ENCODE measurements around the gene SYNPO2. TPM values are rescaled to one million over a fixed set of nuclear protein-coding genes. Genes with fewer than 3 reads are reported as not detected.

Gene SYNPO2
- total RNA-seq, 1 donor from 2014 or later, result 109 TPM

DNA sequence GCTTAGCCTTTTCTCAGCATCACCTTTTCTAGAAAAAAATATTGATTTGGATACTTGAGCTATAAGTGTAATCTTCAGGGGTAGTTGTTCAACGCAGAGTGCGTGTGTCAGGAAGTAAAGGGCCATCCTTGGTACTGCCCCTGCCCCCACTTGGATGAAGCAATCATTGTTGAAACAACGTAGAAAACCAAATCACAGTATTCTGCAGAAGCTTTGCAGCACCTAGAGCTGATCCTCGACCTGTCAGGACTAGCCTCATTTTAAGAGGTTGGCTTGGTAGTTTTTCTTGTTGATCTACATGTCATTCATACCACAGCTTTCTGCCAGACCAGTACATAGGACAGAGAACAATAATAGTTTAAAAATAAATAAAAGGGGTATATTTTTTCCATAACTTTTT is 181.6 kb downstream of the SYNPO2 start:
- Histone ChIP-seq H3K4me1 (peaks cover 22% of the 10 kb centered on the region), H3K27ac (no peak overlapping the region), H3K36me3 (no peaks in the 10 kb centered on the region), H3K27me3 (no peaks in the 10 kb centered on the region), H3K9me3 (no peaks in the 10 kb centered on the region), H3K4me3 (no peak overlapping the region)
- intact Hi-C loops (cut with DNase I), result no loop called here
- TF ChIP-seq, protein P1, sequence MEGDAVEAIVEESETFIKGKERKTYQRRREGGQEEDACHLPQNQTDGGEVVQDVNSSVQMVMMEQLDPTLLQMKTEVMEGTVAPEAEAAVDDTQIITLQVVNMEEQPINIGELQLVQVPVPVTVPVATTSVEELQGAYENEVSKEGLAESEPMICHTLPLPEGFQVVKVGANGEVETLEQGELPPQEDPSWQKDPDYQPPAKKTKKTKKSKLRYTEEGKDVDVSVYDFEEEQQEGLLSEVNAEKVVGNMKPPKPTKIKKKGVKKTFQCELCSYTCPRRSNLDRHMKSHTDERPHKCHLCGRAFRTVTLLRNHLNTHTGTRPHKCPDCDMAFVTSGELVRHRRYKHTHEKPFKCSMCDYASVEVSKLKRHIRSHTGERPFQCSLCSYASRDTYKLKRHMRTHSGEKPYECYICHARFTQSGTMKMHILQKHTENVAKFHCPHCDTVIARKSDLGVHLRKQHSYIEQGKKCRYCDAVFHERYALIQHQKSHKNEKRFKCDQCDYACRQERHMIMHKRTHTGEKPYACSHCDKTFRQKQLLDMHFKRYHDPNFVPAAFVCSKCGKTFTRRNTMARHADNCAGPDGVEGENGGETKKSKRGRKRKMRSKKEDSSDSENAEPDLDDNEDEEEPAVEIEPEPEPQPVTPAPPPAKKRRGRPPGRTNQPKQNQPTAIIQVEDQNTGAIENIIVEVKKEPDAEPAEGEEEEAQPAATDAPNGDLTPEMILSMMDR (IDR thresholded peaks at IDR 0.05), result no peak
- no peak for TF ChIP-seq POLR2AphosphoS5 (IDR thresholded peaks at IDR 0.05; ENCODE audit: insufficient read depth in 1 of 2, low read depth in 1 of 2)
- TF ChIP-seq POLR2A (IDR thresholded peaks at IDR 0.05), result no peak
- no peak for DNase-seq (ENCODE audit: extremely low spot score in 2 of 2)

DNA sequence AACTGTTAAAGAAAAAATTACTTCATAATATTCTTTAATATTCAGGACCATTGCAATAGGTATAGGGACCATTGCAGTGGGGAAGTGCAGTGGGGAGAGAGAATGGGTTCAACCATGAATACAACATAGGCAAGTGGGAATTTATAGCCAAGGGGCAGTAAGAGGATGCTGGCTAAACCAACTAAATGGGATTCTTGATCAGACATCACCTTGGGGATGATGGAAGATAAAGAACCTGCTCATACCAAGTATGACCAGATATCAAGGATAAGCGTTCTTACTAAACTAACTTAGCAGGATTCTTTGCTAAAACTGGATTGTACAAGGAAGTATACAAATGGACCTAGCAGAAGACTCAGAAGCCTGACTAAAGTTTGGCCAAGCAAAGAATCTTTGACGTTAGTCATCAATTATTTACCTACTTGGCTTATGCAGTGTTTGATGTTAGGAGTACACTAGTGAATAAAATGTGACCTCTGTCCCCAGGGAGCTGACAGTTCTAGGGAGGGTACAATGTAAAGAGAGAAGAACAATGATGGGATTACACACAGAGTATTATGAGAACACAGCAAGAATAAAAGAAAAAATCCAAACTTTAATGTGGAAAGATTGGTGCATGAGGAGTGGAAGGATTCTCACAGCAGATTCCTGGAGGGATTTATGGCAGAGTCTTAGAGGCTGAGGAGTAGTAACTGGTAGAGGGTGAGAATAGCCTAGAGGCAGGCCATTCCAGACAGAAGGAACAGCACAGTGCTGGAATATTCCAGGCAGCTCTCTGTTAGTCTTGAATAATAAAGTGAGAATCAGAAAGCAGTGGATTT is 192.3 kb downstream of the SYNPO2 start:
- no peaks in the 10 kb centered on the region for H3K9me3 ChIP-seq
- H3K27ac ChIP-seq, result no peak overlapping the region
- H3K36me3 ChIP-seq, result no peaks in the 10 kb centered on the region
- no peaks in the 10 kb centered on the region for H3K27me3 ChIP-seq
- intact Hi-C loops (cut with DNase I), result no loop called here
- TF ChIP-seq, protein P1 (IDR thresholded peaks at IDR 0.05), result no peak
- TF ChIP-seq POLR2AphosphoS5 (IDR thresholded peaks at IDR 0.05; ENCODE audit: insufficient read depth in 1 of 2, low read depth in 1 of 2), result peak in 1 of 2 donors; percentile 19
- H3K4me3 ChIP-seq, result no peak overlapping the region
- DNase-seq (ENCODE audit: extremely low spot score in 2 of 2), result no peak
- peaks cover 9% of the 10 kb centered on the region for H3K4me1 ChIP-seq

DNA sequence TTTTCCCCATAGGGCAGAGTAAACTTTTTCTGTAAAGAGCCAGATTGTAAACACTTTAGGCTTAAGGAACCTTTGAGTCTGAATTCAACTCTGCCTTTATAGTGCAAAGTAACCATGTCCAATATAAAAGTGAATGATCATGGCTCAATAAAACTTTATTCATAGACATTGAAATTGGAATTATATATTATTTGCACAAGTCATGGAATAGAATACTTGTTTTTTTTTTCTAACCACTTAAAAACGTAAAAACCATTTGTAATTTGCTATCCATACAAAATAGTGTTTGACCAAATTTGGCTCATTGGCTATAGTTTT is 192.8 kb downstream of the SYNPO2 start:
- no peak overlapping the region for H3K27ac ChIP-seq
- H3K4me3 ChIP-seq, result no peak overlapping the region
- H3K4me1 ChIP-seq, result peaks cover 9% of the 10 kb centered on the region
- H3K36me3 ChIP-seq, result no peaks in the 10 kb centered on the region
- TF ChIP-seq POLR2AphosphoS5 (IDR thresholded peaks at IDR 0.05; ENCODE audit: insufficient read depth in 1 of 2, low read depth in 1 of 2) (no peak), POLR2A (IDR thresholded peaks at IDR 0.05) (no peak)
- TF ChIP-seq, protein P1 (IDR thresholded peaks at IDR 0.05), result no peak
- H3K9me3 ChIP-seq, result no peaks in the 10 kb centered on the region
- intact Hi-C loops (cut with DNase I), result no loop called here
- H3K27me3 ChIP-seq, result no peaks in the 10 kb centered on the region
- no peak for DNase-seq (ENCODE audit: extremely low spot score in 2 of 2)

DNA sequence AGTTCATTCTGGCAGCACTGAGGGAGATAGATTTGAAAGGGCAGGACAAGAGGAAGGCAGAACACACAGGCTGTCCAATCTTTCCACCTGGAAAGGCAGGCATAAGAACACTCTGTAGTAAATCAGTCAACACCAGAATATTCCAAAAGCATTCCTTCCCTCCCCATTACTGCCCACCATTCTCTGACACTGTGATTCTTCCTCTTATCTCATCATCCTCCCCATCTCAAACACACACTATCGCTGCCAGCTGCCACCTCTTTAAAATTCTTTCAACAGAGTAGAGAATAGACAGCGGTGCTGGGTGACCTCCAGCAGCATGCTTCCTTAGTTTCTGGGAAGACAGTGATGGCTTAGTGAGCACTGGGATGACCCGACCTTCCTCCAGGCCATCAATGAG is 193.3 kb downstream of the SYNPO2 start:
- no peaks in the 10 kb centered on the region for H3K27me3 ChIP-seq
- no peaks in the 10 kb centered on the region for H3K36me3 ChIP-seq
- H3K4me1 ChIP-seq, result peaks cover 9% of the 10 kb centered on the region
- DNase-seq (ENCODE audit: extremely low spot score in 2 of 2), result no peak
- no peak overlapping the region for H3K4me3 ChIP-seq
- TF ChIP-seq POLR2A (IDR thresholded peaks at IDR 0.05) (no peak), POLR2AphosphoS5 (IDR thresholded peaks at IDR 0.05; ENCODE audit: insufficient read depth in 1 of 2, low read depth in 1 of 2) (no peak)
- TF ChIP-seq, protein P1 (IDR thresholded peaks at IDR 0.05), result no peak
- H3K9me3 ChIP-seq, result no peaks in the 10 kb centered on the region
- no peak overlapping the region for H3K27ac ChIP-seq
- intact Hi-C loops (cut with DNase I), result no loop called here

DNA sequence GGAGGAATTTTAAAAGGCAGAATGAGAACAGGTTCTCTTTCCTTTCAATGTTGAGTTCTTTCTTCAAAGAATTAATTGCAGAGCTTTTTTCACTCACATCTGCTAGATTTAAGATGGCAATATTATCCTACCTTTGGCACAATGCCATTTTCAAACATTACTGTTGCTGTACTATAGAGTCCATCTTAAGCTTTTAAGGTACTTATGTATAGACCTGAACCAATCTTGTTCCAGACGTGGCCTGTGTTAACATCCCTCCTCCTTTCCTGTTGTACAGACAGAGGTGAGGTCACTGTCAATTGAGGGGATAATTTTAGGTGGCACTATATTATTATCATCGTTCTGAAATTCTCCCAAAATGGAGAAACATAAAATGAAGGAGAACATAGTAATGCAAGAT is 194.0 kb downstream of the SYNPO2 start:
- no peaks in the 10 kb centered on the region for H3K27me3 ChIP-seq
- TF ChIP-seq POLR2AphosphoS5 (IDR thresholded peaks at IDR 0.05; ENCODE audit: insufficient read depth in 1 of 2, low read depth in 1 of 2) (no peak), POLR2A (IDR thresholded peaks at IDR 0.05) (no peak)
- TF ChIP-seq, protein P1 (IDR thresholded peaks at IDR 0.05), result no peak
- H3K36me3 ChIP-seq, result no peaks in the 10 kb centered on the region
- no peak overlapping the region for H3K4me3 ChIP-seq
- no peaks in the 10 kb centered on the region for H3K9me3 ChIP-seq
- no peak overlapping the region for H3K27ac ChIP-seq
- no peak for DNase-seq (ENCODE audit: extremely low spot score in 2 of 2)
- peaks cover 9% of the 10 kb centered on the region for H3K4me1 ChIP-seq
- intact Hi-C loops (cut with DNase I), result no loop called here

Measured in vagina (tissue), 2 donors.